ENCODE measurements around the gene NTN3.
"Not testable (repeated sequence)": the region's sequence is repeated elsewhere in the genome, so short reads cannot be mapped to it uniquely, and the experiment has no call there.

Gene NTN3

DNA sequence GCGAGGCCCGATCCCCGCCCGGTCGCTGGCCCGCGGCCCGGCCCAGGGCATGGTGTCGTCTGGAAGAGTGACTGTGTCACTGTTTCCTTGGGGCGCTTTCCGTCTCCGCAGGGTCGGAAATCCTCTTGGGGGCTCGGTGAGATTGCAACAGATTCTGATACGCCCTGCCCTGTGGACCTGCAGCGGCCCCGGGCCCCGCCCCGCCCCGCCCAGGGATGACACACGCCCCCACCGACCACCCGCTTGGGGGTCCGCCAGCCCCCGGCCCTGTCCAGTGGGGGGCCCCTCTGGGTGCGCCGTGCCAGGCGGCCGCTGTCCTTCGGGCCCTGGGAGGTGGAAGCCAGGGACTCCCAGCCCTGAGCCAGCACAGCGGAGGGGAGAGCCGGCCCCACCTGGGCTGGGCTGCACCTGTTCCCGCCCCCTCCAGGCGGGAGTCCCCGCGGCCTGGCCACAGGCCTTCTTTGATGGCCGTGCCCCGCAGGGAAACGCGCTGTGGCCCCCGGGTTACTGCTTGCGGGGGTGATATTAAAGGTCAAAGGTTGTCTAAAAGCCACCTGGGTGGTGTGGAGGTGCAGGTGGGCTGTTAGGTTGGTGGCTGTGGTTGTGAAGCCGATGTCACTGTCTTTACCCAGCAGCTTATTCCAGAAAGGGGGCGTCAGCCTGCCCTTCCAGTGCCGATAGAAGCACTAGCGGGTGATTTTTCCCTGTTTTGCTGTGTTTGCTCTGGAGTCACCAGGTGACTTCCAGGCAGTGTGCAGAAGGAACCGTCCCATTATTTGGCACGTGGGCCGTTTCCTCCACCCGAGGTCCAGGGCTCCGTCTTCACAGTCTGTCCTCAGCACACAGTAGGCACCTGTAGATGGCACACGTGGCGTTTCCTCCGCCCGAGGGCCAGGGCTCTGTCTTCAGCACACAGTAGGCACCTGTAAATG is 4.6 kb downstream of the NTN3 start:
- Histone ChIP-seq H3K4me1 (ENCODE audit: control insufficient read depth, insufficient read depth, low read length) (peaks cover 7% of the 10 kb centered on the region), H3K9ac (ENCODE audit: low read length) (peak overlapping the region; percentile 84), H3K4me3 (ENCODE audit: low read length) (peak overlapping the region; percentile 83), H3K9me3 (ENCODE audit: control insufficient read depth, low read length) (no peaks in the 10 kb centered on the region), H3K27me3 (replicated peaks; ENCODE audit: control insufficient read depth, insufficient read depth, low read length) (no peaks in the 10 kb centered on the region), H3K36me3 (ENCODE audit: control insufficient read depth, insufficient read depth, low read length, severe bottlenecking) (no peaks in the 10 kb centered on the region)
- DNase-seq (ENCODE audit: low read depth): peak; percentile 52

DNA sequence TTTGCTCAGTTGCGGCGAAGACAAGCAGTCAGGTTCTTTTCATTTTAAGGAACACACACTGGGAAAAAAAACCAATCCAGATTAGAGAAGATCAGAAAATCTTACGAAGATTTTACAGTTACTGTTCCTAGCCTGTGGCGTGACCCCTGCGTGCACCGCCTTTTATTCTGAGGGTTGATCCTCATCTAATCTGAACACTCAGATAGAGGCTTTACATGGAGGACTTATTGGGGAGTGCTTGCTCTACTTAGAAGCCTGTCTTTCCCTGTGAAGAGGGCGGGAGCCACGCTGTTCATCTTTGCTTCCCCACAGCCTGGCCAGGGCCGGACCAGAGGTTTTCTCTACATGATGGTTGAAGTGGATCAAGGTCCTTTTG is 5.2 kb downstream of the NTN3 start:
- Histone ChIP-seq H3K9ac (ENCODE audit: low read length) (peak overlapping the region; percentile 84), H3K27me3 (replicated peaks; ENCODE audit: control insufficient read depth, insufficient read depth, low read length) (no peaks in the 10 kb centered on the region), H3K4me1 (ENCODE audit: control insufficient read depth, insufficient read depth, low read length) (peaks cover 7% of the 10 kb centered on the region), H3K9me3 (ENCODE audit: control insufficient read depth, low read length) (no peaks in the 10 kb centered on the region), H3K4me3 (ENCODE audit: low read length) (peak overlapping the region; percentile 83), H3K36me3 (ENCODE audit: control insufficient read depth, insufficient read depth, low read length, severe bottlenecking) (no peaks in the 10 kb centered on the region)
- DNase-seq (ENCODE audit: low read depth): no peak

GRCh38 chr16:2476741-2477140 is 5.6 kb downstream of the NTN3 start:
- Histone ChIP-seq H3K9ac (ENCODE audit: low read length) (no peak overlapping the region), H3K4me1 (ENCODE audit: control insufficient read depth, insufficient read depth, low read length) (peaks cover 7% of the 10 kb centered on the region), H3K27me3 (replicated peaks; ENCODE audit: control insufficient read depth, insufficient read depth, low read length) (no peaks in the 10 kb centered on the region), H3K36me3 (ENCODE audit: control insufficient read depth, insufficient read depth, low read length, severe bottlenecking) (no peaks in the 10 kb centered on the region), H3K4me3 (ENCODE audit: low read length) (no peak overlapping the region), H3K9me3 (ENCODE audit: control insufficient read depth, low read length) (no peaks in the 10 kb centered on the region)
- DNase-seq (ENCODE audit: low read depth): no peak

- Histone ChIP-seq H3K4me3 (ENCODE audit: low read length) (no peak overlapping the region), H3K4me1 (ENCODE audit: control insufficient read depth, insufficient read depth, low read length) (peaks cover 7% of the 10 kb centered on the region), H3K36me3 (ENCODE audit: control insufficient read depth, insufficient read depth, low read length, severe bottlenecking) (no peaks in the 10 kb centered on the region), H3K9ac (ENCODE audit: low read length) (no peak overlapping the region), H3K9me3 (ENCODE audit: control insufficient read depth, low read length) (no peaks in the 10 kb centered on the region), H3K27me3 (replicated peaks; ENCODE audit: control insufficient read depth, insufficient read depth, low read length) (no peaks in the 10 kb centered on the region)
- no peak for DNase-seq (ENCODE audit: low read depth)
These were observed 6.2 kb downstream of the NTN3 start for GRCh38 chr16:2477327-2477726.

DNA sequence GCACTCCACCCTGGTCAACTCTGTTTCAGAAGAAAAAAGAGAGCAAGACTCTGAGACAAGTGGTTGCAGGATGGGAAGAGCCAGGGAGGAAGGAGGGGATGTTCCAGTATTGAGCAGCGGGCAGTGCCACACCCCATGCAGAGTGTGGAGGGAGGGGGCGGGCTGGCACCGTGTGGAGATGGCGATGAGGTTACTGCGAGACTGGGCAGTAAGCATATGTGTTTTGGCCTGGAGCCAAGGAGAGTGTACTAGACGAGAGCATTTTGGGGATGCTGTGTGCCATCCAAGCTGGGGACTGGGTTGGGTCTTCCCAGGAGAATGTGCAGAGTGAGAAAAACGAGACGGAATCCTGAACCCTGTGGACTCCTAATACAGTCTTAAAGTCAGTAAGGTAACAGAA is 7.2 kb downstream of the NTN3 start:
- H3K27me3 ChIP-seq (replicated peaks; ENCODE audit: control insufficient read depth, insufficient read depth, low read length): no peaks in the 10 kb centered on the region
- no peaks in the 10 kb centered on the region for H3K36me3 ChIP-seq (ENCODE audit: control insufficient read depth, insufficient read depth, low read length, severe bottlenecking)
- no peak overlapping the region for H3K9ac ChIP-seq (ENCODE audit: low read length)
- H3K4me3 ChIP-seq (ENCODE audit: low read length): no peak overlapping the region
- H3K9me3 ChIP-seq (ENCODE audit: control insufficient read depth, low read length): no peaks in the 10 kb centered on the region
- DNase-seq (ENCODE audit: low read depth): no peak
- H3K4me1 ChIP-seq (ENCODE audit: control insufficient read depth, insufficient read depth, low read length): peaks cover 16% of the 10 kb centered on the region

- not testable (repeated sequence) for DNase-seq (ENCODE audit: low read depth); H3K9ac ChIP-seq (ENCODE audit: low read length); H3K36me3 ChIP-seq (ENCODE audit: control insufficient read depth, insufficient read depth, low read length, severe bottlenecking); H3K27me3 ChIP-seq (replicated peaks; ENCODE audit: control insufficient read depth, insufficient read depth, low read length); H3K4me3 ChIP-seq (ENCODE audit: low read length); H3K9me3 ChIP-seq (ENCODE audit: control insufficient read depth, low read length)
- H3K4me1 ChIP-seq (ENCODE audit: control insufficient read depth, insufficient read depth, low read length): peaks cover 25% of the 10 kb centered on the region
These were observed 8.9 kb downstream of the NTN3 start for GRCh38 chr16:2479996-2480395.

- H3K4me3 ChIP-seq (ENCODE audit: low read length): no peak overlapping the region
- no peaks in the 10 kb centered on the region for H3K27me3 ChIP-seq (replicated peaks; ENCODE audit: control insufficient read depth, insufficient read depth, low read length)
- no peak overlapping the region for H3K9ac ChIP-seq (ENCODE audit: low read length)
- peaks cover 25% of the 10 kb centered on the region for H3K4me1 ChIP-seq (ENCODE audit: control insufficient read depth, insufficient read depth, low read length)
- no peaks in the 10 kb centered on the region for H3K9me3 ChIP-seq (ENCODE audit: control insufficient read depth, low read length)
- H3K36me3 ChIP-seq (ENCODE audit: control insufficient read depth, insufficient read depth, low read length, severe bottlenecking): no peaks in the 10 kb centered on the region
- DNase-seq (ENCODE audit: low read depth): no peak
These were observed 9.9 kb downstream of the NTN3 start for GRCh38 chr16:2480948-2481347.

- H3K4me3 ChIP-seq (ENCODE audit: low read length): no peak overlapping the region
- DNase-seq (ENCODE audit: low read depth): no peak
- H3K27me3 ChIP-seq (replicated peaks; ENCODE audit: control insufficient read depth, insufficient read depth, low read length): no peaks in the 10 kb centered on the region
- no peaks in the 10 kb centered on the region for H3K36me3 ChIP-seq (ENCODE audit: control insufficient read depth, insufficient read depth, low read length, severe bottlenecking)
- no peak overlapping the region for H3K9ac ChIP-seq (ENCODE audit: low read length)
- peaks cover 22% of the 10 kb centered on the region for H3K4me1 ChIP-seq (ENCODE audit: control insufficient read depth, insufficient read depth, low read length)
- no peaks in the 10 kb centered on the region for H3K9me3 ChIP-seq (ENCODE audit: control insufficient read depth, low read length)
These were observed 10.6 kb downstream of the NTN3 start for GRCh38 chr16:2481676-2482075.

DNA sequence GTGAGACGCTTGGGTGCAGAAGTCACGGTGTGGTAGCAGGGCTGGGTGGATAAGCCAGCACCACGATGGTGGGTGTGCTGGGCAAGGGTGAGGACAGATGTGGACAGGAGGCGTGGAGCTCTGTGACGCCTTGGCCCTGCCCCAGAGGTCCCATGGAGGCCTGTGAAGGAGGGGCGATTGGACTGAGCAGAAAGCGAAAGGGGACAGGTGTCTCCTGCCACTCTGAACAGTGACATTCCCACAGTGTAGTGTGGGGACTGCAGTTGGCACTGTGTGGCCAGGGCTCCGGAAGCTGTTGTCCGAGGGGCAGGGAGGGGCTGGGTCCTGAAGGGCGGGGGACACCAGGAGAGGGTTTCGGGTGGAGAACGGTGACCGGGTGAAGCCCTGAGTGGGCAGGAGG is 11.2 kb downstream of the NTN3 start:
- Histone ChIP-seq H3K27me3 (replicated peaks; ENCODE audit: control insufficient read depth, insufficient read depth, low read length) (no peaks in the 10 kb centered on the region), H3K4me1 (ENCODE audit: control insufficient read depth, insufficient read depth, low read length) (peaks cover 22% of the 10 kb centered on the region), H3K9me3 (ENCODE audit: control insufficient read depth, low read length) (no peaks in the 10 kb centered on the region), H3K4me3 (ENCODE audit: low read length) (no peak overlapping the region), H3K9ac (ENCODE audit: low read length) (peak overlapping the region; percentile 76), H3K36me3 (ENCODE audit: control insufficient read depth, insufficient read depth, low read length, severe bottlenecking) (no peaks in the 10 kb centered on the region)
- no peak for DNase-seq (ENCODE audit: low read depth)

DNA sequence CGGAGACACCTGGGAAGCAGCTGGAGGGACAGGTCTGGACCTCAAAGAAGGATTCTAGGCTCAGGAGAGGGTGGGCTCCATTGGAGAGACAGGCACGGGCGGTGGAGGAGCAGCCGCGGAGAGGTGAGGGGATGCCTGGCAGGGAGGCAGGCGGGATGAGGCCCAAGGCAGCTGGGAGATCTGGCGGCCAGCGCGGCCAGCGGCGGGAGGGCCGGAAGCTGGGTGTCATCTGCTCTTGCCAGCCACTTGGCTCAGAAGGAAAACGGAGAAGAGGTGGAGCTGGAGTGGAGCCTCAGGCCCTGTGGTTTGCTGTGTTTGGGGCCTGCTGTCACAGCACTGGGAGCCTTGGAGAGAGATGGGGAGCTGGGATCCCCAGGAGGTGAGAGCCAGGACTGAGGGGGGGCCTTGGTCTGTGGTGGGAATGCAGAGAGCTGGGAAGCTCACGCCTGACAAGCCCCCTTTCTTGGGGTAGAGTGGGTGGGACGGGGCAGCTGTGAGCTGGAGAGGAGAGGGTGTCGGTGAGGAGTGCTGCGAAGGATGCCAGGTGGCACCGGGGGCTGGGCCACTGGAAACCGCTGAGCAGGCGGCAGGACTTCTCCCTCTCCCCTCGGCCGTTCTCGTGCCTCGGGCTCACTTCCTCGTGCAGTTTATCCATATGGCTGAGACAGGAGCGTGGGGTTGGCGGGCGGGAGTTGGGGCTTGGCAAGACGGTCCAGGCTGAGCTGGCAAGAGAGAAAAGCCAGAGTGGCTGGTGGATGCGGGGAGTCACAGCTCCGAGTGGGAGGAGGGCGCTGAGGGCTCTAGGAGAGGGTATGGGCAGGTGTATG is 11.8 kb downstream of the NTN3 start:
- Histone ChIP-seq H3K4me1 (ENCODE audit: control insufficient read depth, insufficient read depth, low read length) (peaks cover 22% of the 10 kb centered on the region), H3K4me3 (ENCODE audit: low read length) (peak overlapping the region; percentile 58), H3K9ac (ENCODE audit: low read length) (peak overlapping the region; percentile 76), H3K36me3 (ENCODE audit: control insufficient read depth, insufficient read depth, low read length, severe bottlenecking) (no peaks in the 10 kb centered on the region), H3K9me3 (ENCODE audit: control insufficient read depth, low read length) (no peaks in the 10 kb centered on the region), H3K27me3 (replicated peaks; ENCODE audit: control insufficient read depth, insufficient read depth, low read length) (no peaks in the 10 kb centered on the region)
- DNase-seq (ENCODE audit: low read depth): peak; percentile 48
